CMK (cell line): Measurements from ENCODE around the gene MINDY4B.
A peak's percentile ranks its signal among the peaks of the same experiment; 100 is the strongest.
"Not testable (repeated sequence)": the region's sequence is repeated elsewhere in the genome, so short reads cannot be mapped to it uniquely, and the experiment has no call there.

Source experiments
- DNase-seq: peaks from one replicate; pipeline ENCODE4 v3.0.0-alpha.2; 2010; ENCODE audit warnings: low read depth

MINDY4B gene

GRCh38 chr3:150898046-150898754 lies 7.0 kb downstream of the MINDY4B start:
- no peak for DNase-seq

GRCh38 chr3:150897592-150897991 lies 7.6 kb downstream of the MINDY4B start:
- DNase-seq: no peak

GRCh38 chr3:150890831-150891230 lies 14.4 kb downstream of the MINDY4B start:
- no peak for DNase-seq

- DNase-seq: no peak
These were observed 14.9 kb downstream of the MINDY4B start for GRCh38 chr3:150890295-150890694.

GRCh38 chr3:150889106-150889505 lies 16.1 kb downstream of the MINDY4B start:
- DNase-seq: no peak

- no peak for DNase-seq
These were observed 18.2 kb downstream of the MINDY4B start for GRCh38 chr3:150887031-150887430.

- DNase-seq: no peak
These were observed 19.7 kb downstream of the MINDY4B start for GRCh38 chr3:150885535-150885934.

- no peak for DNase-seq
These were observed 26.2 kb downstream of the MINDY4B start for GRCh38 chr3:150878996-150879575.

- DNase-seq: no peak
These were observed 26.9 kb downstream of the MINDY4B start for GRCh38 chr3:150878290-150878689.

- DNase-seq: no peak
These were observed 27.9 kb downstream of the MINDY4B start for GRCh38 chr3:150877303-150877702.

- DNase-seq: no peak
These were observed 28.5 kb downstream of the MINDY4B start for GRCh38 chr3:150876611-150877265.

- no peak for DNase-seq
These were observed 29.7 kb downstream of the MINDY4B start for GRCh38 chr3:150875548-150875947.

- DNase-seq: no peak
These were observed 30.5 kb downstream of the MINDY4B start for GRCh38 chr3:150874666-150875219.

- no peak for DNase-seq
These were observed 34.0 kb downstream of the MINDY4B start for GRCh38 chr3:150871192-150871591.

- DNase-seq: no peak
These were observed 34.8 kb downstream of the MINDY4B start for GRCh38 chr3:150870406-150870805.

- no peak for DNase-seq
These were observed 37.0 kb downstream of the MINDY4B start for GRCh38 chr3:150868282-150868681.

GRCh38 chr3:150867434-150867833 lies 37.8 kb downstream of the MINDY4B start:
- DNase-seq: peak; percentile 26

- not testable (repeated sequence) for DNase-seq
These were observed 41.3 kb downstream of the MINDY4B start for GRCh38 chr3:150863921-150864320.

- no peak for DNase-seq
These were observed 43.4 kb downstream of the MINDY4B start for GRCh38 chr3:150861851-150862250.

GRCh38 chr3:150857936-150858335 lies 47.3 kb downstream of the MINDY4B start:
- DNase-seq: not testable (repeated sequence)

- DNase-seq: no peak
These were observed 55.0 kb downstream of the MINDY4B start for GRCh38 chr3:150850191-150850590.

GRCh38 chr3:150848864-150849263 lies 56.4 kb downstream of the MINDY4B start:
- no peak for DNase-seq

- no peak for DNase-seq
These were observed 57.8 kb downstream of the MINDY4B start for GRCh38 chr3:150847433-150847832.
